Measurements from ENCODE around the gene NUDT16L1. TPM values are rescaled to one million over a fixed set of nuclear protein-coding genes. Genes with fewer than 3 reads are reported as not detected.

The NUDT16L1 gene
- 34.4 and 39.0 TPM in 2 replicates for total RNA-seq

GRCh38 chr16:4693296-4693955, at the start of gene NUDT16L1:
NUDT16L1 (plus strand) TSS chr16:4693562; CDS start chr16:4693727, 165 bp downstream.
- DNase-seq: peak; percentile 96

GRCh38 chr16:4646773-4647643, 46.4 kb upstream of the NUDT16L1 start:
- DNase-seq: no peak

GRCh38 chr16:4647644-4647980, 45.8 kb upstream of the NUDT16L1 start:
- no peak for DNase-seq

GRCh38 chr16:4648917-4649316, 44.4 kb upstream of the NUDT16L1 start:
- DNase-seq: no peak

GRCh38 chr16:4649744-4650442, 43.5 kb upstream of the NUDT16L1 start:
- DNase-seq: no peak

GRCh38 chr16:4650443-4651074, 42.8 kb upstream of the NUDT16L1 start:
- peak; percentile 78 for DNase-seq

GRCh38 chr16:4651827-4652226, 41.5 kb upstream of the NUDT16L1 start:
- no peak for DNase-seq

GRCh38 chr16:4652561-4652960, 40.8 kb upstream of the NUDT16L1 start:
- no peak for DNase-seq

GRCh38 chr16:4654011-4654963, 39.1 kb upstream of the NUDT16L1 start:
- DNase-seq: no peak

GRCh38 chr16:4654964-4655590, 38.3 kb upstream of the NUDT16L1 start:
- DNase-seq: no peak

GRCh38 chr16:4655801-4656200, 37.6 kb upstream of the NUDT16L1 start:
- no peak for DNase-seq

GRCh38 chr16:4656221-4656620, 37.1 kb upstream of the NUDT16L1 start:
- no peak for DNase-seq

- no peak for DNase-seq
Measured at GRCh38 chr16:4656695-4657686, 36.4 kb upstream of the NUDT16L1 start.

GRCh38 chr16:4659363-4660353, 33.7 kb upstream of the NUDT16L1 start:
- no peak for DNase-seq

- peak; percentile 81 for DNase-seq
Measured at GRCh38 chr16:4660454-4661007, 32.8 kb upstream of the NUDT16L1 start.

GRCh38 chr16:4661661-4662060, 31.7 kb upstream of the NUDT16L1 start:
- peak; percentile 27 for DNase-seq

GRCh38 chr16:4663465-4663776, 29.9 kb upstream of the NUDT16L1 start:
- DNase-seq: no peak

GRCh38 chr16:4663777-4664465, 29.4 kb upstream of the NUDT16L1 start:
- peak; percentile 67 for DNase-seq
